Measurements from ENCODE around the gene TCF25. TPM values are rescaled to one million over a fixed set of nuclear protein-coding genes. Genes with fewer than 3 reads are reported as not detected.

Gene TCF25
- total RNA-seq, 1 donor from 2014 or later = 272 TPM

GRCh38 chr16:89918453-89919347 is 45.3 kb downstream of the TCF25 start, which contains the start of gene MC1R:
Gene MC1R (plus strand): TSS chr16:89918862. CDS start chr16:89919259, 397 bp downstream.
- peak; percentile 77 for TF ChIP-seq CTCF (IDR thresholded peaks at IDR 0.05; ENCODE audit: partially characterized antibody, unreplicated experiment)
- peak; percentile 72 for DNase-seq
- peaks cover 15% of the 10 kb centered on the region for H3K9me3 Mint-ChIP-seq (ENCODE audit: unreplicated experiment)
- peaks cover 3% of the 10 kb centered on the region for H3K4me1 Mint-ChIP-seq (ENCODE audit: low read depth, unreplicated experiment)
- H3K36me3 Mint-ChIP-seq (ENCODE audit: unreplicated experiment) = no peaks in the 10 kb centered on the region
- H3K27me3 Mint-ChIP-seq (ENCODE audit: unreplicated experiment) = peaks cover 27% of the 10 kb centered on the region
- H3K27ac Mint-ChIP-seq (ENCODE audit: unreplicated experiment) = peak within 1 kb of the TSS; percentile 59
- peak within 1 kb of the TSS; percentile 81 for H3K4me3 Mint-ChIP-seq (ENCODE audit: unreplicated experiment)

GRCh38 chr16:89919535-89920406 is 46.4 kb downstream of the TCF25 start:
- H3K4me1 Mint-ChIP-seq (ENCODE audit: low read depth, unreplicated experiment) = peaks cover 3% of the 10 kb centered on the region
- H3K4me3 Mint-ChIP-seq (ENCODE audit: unreplicated experiment) = peak overlapping the region; percentile 81
- no peaks in the 10 kb centered on the region for H3K36me3 Mint-ChIP-seq (ENCODE audit: unreplicated experiment)
- no peak for DNase-seq
- no peak for TF ChIP-seq CTCF (IDR thresholded peaks at IDR 0.05; ENCODE audit: partially characterized antibody, unreplicated experiment)
- peaks cover 18% of the 10 kb centered on the region for H3K9me3 Mint-ChIP-seq (ENCODE audit: unreplicated experiment)
- H3K27me3 Mint-ChIP-seq (ENCODE audit: unreplicated experiment) = peaks cover 25% of the 10 kb centered on the region
- H3K27ac Mint-ChIP-seq (ENCODE audit: unreplicated experiment) = no peak overlapping the region

GRCh38 chr16:89920723-89921122 is 47.3 kb downstream of the TCF25 start:
- H3K4me1 Mint-ChIP-seq (ENCODE audit: low read depth, unreplicated experiment) = peaks cover 3% of the 10 kb centered on the region
- H3K27ac Mint-ChIP-seq (ENCODE audit: unreplicated experiment) = peak overlapping the region; percentile 82
- no peaks in the 10 kb centered on the region for H3K36me3 Mint-ChIP-seq (ENCODE audit: unreplicated experiment)
- H3K4me3 Mint-ChIP-seq (ENCODE audit: unreplicated experiment) = peak overlapping the region; percentile 80
- H3K27me3 Mint-ChIP-seq (ENCODE audit: unreplicated experiment) = peaks cover 32% of the 10 kb centered on the region
- no peak for TF ChIP-seq CTCF (IDR thresholded peaks at IDR 0.05; ENCODE audit: partially characterized antibody, unreplicated experiment)
- peaks cover 26% of the 10 kb centered on the region for H3K9me3 Mint-ChIP-seq (ENCODE audit: unreplicated experiment)
- DNase-seq = no peak

- H3K36me3 Mint-ChIP-seq (ENCODE audit: unreplicated experiment) = no peaks in the 10 kb centered on the region
- TF ChIP-seq CTCF (IDR thresholded peaks at IDR 0.05; ENCODE audit: partially characterized antibody, unreplicated experiment) = no peak
- peaks cover 30% of the 10 kb centered on the region for H3K27me3 Mint-ChIP-seq (ENCODE audit: unreplicated experiment)
- peak overlapping the region; percentile 100 for H3K27ac Mint-ChIP-seq (ENCODE audit: unreplicated experiment)
- peak; percentile 57 for DNase-seq
- H3K4me3 Mint-ChIP-seq (ENCODE audit: unreplicated experiment) = peak overlapping the region; percentile 98
- peaks cover 24% of the 10 kb centered on the region for H3K9me3 Mint-ChIP-seq (ENCODE audit: unreplicated experiment)
- H3K4me1 Mint-ChIP-seq (ENCODE audit: low read depth, unreplicated experiment) = peaks cover 3% of the 10 kb centered on the region
These were observed 47.8 kb downstream of the TCF25 start for GRCh38 chr16:89921131-89921701.
